ENCODE measurements around the gene TGFBR3. TPM values are rescaled to one million over a fixed set of nuclear protein-coding genes. Genes with fewer than 3 reads are reported as not detected.

The TGFBR3 gene
- total RNA-seq, 1 donor, result 32.2 TPM

- Histone ChIP-seq H3K9me3 (ENCODE audit: low read depth, low read length) (no peaks in the 10 kb centered on the region), H3K4me2 (ENCODE audit: insufficient read depth, low read length) (no peak overlapping the region), H3K36me3 (ENCODE audit: insufficient read depth, low read length) (no peaks in the 10 kb centered on the region), H4K20me1 (ENCODE audit: insufficient read depth, low read length) (no peaks in the 10 kb centered on the region), H3K79me2 (ENCODE audit: insufficient read depth, low read length) (peaks cover 14% of the 10 kb centered on the region), H3K4me1 (ENCODE audit: insufficient read depth, low read length) (peaks cover 18% of the 10 kb centered on the region), H2AFZ (ENCODE audit: low read length) (no peak overlapping the region), H3K4me3 (ENCODE audit: insufficient read depth, low read length) (no peak overlapping the region), H3K27ac (ENCODE audit: low read depth, low read length) (no peak overlapping the region), H3K27me3 (ENCODE audit: insufficient read depth, low read length) (no peaks in the 10 kb centered on the region)
- DNase-seq (ENCODE audit: insufficient read length, low spot score, missing footprints), result no peak
- no peak for TF ChIP-seq CTCF (IDR thresholded peaks at IDR 0.05; ENCODE audit: extremely low read depth, low read depth, low read length)
These were observed 82.0 kb downstream of the TGFBR3 start for GRCh38 chr1:91803847-91804545.

- Histone ChIP-seq H4K20me1 (ENCODE audit: insufficient read depth, low read length) (no peaks in the 10 kb centered on the region), H2AFZ (ENCODE audit: low read length) (no peak overlapping the region), H3K4me2 (ENCODE audit: insufficient read depth, low read length) (no peak overlapping the region), H3K9me3 (ENCODE audit: low read depth, low read length) (no peaks in the 10 kb centered on the region), H3K27me3 (ENCODE audit: insufficient read depth, low read length) (no peaks in the 10 kb centered on the region), H3K36me3 (ENCODE audit: insufficient read depth, low read length) (no peaks in the 10 kb centered on the region), H3K27ac (ENCODE audit: low read depth, low read length) (no peak overlapping the region), H3K4me3 (ENCODE audit: insufficient read depth, low read length) (no peak overlapping the region), H3K4me1 (ENCODE audit: insufficient read depth, low read length) (peaks cover 18% of the 10 kb centered on the region), H3K79me2 (ENCODE audit: insufficient read depth, low read length) (peaks cover 14% of the 10 kb centered on the region)
- no peak for TF ChIP-seq CTCF (IDR thresholded peaks at IDR 0.05; ENCODE audit: extremely low read depth, low read depth, low read length)
- DNase-seq (ENCODE audit: insufficient read length, low spot score, missing footprints), result no peak
These were observed 82.8 kb downstream of the TGFBR3 start for GRCh38 chr1:91803123-91803522.

GRCh38 chr1:91801496-91802115 is 84.3 kb downstream of the TGFBR3 start:
- H3K79me2 ChIP-seq (ENCODE audit: insufficient read depth, low read length), result peaks cover 14% of the 10 kb centered on the region
- H3K4me2 ChIP-seq (ENCODE audit: insufficient read depth, low read length), result no peak overlapping the region
- no peak for TF ChIP-seq CTCF (IDR thresholded peaks at IDR 0.05; ENCODE audit: extremely low read depth, low read depth, low read length)
- no peaks in the 10 kb centered on the region for H3K36me3 ChIP-seq (ENCODE audit: insufficient read depth, low read length)
- no peak overlapping the region for H3K27ac ChIP-seq (ENCODE audit: low read depth, low read length)
- peaks cover 7% of the 10 kb centered on the region for H3K4me1 ChIP-seq (ENCODE audit: insufficient read depth, low read length)
- H4K20me1 ChIP-seq (ENCODE audit: insufficient read depth, low read length), result no peaks in the 10 kb centered on the region
- H3K9me3 ChIP-seq (ENCODE audit: low read depth, low read length), result no peaks in the 10 kb centered on the region
- H3K27me3 ChIP-seq (ENCODE audit: insufficient read depth, low read length), result no peaks in the 10 kb centered on the region
- DNase-seq (ENCODE audit: insufficient read length, low spot score, missing footprints), result no peak
- H2AFZ ChIP-seq (ENCODE audit: low read length), result no peak overlapping the region
- H3K4me3 ChIP-seq (ENCODE audit: insufficient read depth, low read length), result no peak overlapping the region

- Histone ChIP-seq H3K4me1 (ENCODE audit: insufficient read depth, low read length) (peaks cover 21% of the 10 kb centered on the region), H2AFZ (ENCODE audit: low read length) (no peak overlapping the region), H3K9me3 (ENCODE audit: low read depth, low read length) (no peaks in the 10 kb centered on the region), H3K36me3 (ENCODE audit: insufficient read depth, low read length) (no peaks in the 10 kb centered on the region), H3K4me3 (ENCODE audit: insufficient read depth, low read length) (no peak overlapping the region), H3K79me2 (ENCODE audit: insufficient read depth, low read length) (peaks cover 10% of the 10 kb centered on the region), H3K27ac (ENCODE audit: low read depth, low read length) (no peak overlapping the region), H3K4me2 (ENCODE audit: insufficient read depth, low read length) (no peak overlapping the region), H3K27me3 (ENCODE audit: insufficient read depth, low read length) (no peaks in the 10 kb centered on the region), H4K20me1 (ENCODE audit: insufficient read depth, low read length) (no peaks in the 10 kb centered on the region)
- TF ChIP-seq CTCF (IDR thresholded peaks at IDR 0.05; ENCODE audit: extremely low read depth, low read depth, low read length), result no peak
- DNase-seq (ENCODE audit: insufficient read length, low spot score, missing footprints), result no peak
These were observed 86.1 kb downstream of the TGFBR3 start for GRCh38 chr1:91799863-91800262.
